ENCODE results near the gene PCP4L1.

DNA sequence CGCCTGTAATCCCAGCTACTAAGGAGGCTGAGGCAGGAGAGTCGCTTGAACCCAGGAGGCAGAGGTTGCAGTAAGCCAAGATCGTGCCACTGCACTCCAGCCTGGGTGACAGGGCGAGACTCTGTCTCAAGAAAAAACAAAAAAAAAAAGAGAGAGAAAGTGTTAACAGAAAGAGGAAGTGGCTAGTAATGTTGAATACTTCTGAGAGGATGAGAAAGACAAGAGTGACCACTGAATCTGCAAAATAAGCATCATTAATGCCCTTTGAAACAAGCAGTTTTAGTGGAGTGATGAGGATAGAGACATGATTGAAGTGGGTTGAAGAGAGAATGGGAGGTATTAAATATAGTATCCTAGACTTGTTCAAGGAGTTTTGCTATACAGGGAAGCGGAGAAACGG is 39.6 kb downstream of the PCP4L1 start:
- TF ChIP-seq, protein P1, sequence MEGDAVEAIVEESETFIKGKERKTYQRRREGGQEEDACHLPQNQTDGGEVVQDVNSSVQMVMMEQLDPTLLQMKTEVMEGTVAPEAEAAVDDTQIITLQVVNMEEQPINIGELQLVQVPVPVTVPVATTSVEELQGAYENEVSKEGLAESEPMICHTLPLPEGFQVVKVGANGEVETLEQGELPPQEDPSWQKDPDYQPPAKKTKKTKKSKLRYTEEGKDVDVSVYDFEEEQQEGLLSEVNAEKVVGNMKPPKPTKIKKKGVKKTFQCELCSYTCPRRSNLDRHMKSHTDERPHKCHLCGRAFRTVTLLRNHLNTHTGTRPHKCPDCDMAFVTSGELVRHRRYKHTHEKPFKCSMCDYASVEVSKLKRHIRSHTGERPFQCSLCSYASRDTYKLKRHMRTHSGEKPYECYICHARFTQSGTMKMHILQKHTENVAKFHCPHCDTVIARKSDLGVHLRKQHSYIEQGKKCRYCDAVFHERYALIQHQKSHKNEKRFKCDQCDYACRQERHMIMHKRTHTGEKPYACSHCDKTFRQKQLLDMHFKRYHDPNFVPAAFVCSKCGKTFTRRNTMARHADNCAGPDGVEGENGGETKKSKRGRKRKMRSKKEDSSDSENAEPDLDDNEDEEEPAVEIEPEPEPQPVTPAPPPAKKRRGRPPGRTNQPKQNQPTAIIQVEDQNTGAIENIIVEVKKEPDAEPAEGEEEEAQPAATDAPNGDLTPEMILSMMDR (IDR thresholded peaks at IDR 0.05; ENCODE audit: poor library complexity): no peak
- TF ChIP-seq EZH2 (IDR thresholded peaks at IDR 0.05; ENCODE audit: borderline replicate concordance) (no peak), EZH2phosphoT487 (IDR thresholded peaks at IDR 0.05; ENCODE audit: low read depth, severe bottlenecking, unreplicated experiment) (no peak)

Data from hepatocyte (in vitro differentiated cells).